GM23338 (cell line): ENCODE results near the gene EFNB3. TPM values are rescaled to one million over a fixed set of nuclear protein-coding genes. Genes with fewer than 3 reads are reported as not detected.

Experiments
- ATAC-seq: fragments of 200-7000 bp; cut with Tn5 transposase; 3 replicates; pipeline ENCODE4 v1.9.1; 2020
- DNase-seq: peaks from one replicate; pipeline ENCODE4 v3.0.0-alpha.2; 2015; ENCODE audit warnings: low spot score
- H2AFZ ChIP-seq: fragments of 200-600 bp; sonication (generic); 2 replicates; pipeline ENCODE4 v1.8.0; 2016; ENCODE audit warnings: antibody characterized with exemption, mild to moderate bottlenecking, moderate library complexity
- H3F3A ChIP-seq: fragments of 200-600 bp; sonication (generic); replicated peaks from 2 replicates; pipeline ENCODE4 v1.8.0; 2017; ENCODE audit warnings: antibody characterized with exemption, mixed run types, low read depth
- H3K27ac ChIP-seq: fragments of 200-600 bp; sonication (generic); 2 replicates; pipeline ENCODE4 v1.6.1; 2016; ENCODE audit warnings: low read depth
- H3K27me3 ChIP-seq: fragments of 200-600 bp; sonication (generic); 2 replicates; pipeline ENCODE4 v1.8.0; 2016; ENCODE audit warnings: mild to moderate bottlenecking, mixed run types, moderate library complexity; ENCODE audit not compliant: insufficient read depth
- H3K36me3 ChIP-seq: fragments of 200-600 bp; sonication (generic); 2 replicates; pipeline ENCODE4 v1.8.0; 2016; ENCODE audit warnings: mild to moderate bottlenecking; ENCODE audit not compliant: insufficient read depth
- H3K4me1 ChIP-seq: fragments of 200-600 bp; sonication (generic); 2 replicates; pipeline ENCODE4 v1.8.0; 2016; ENCODE audit warnings: mild to moderate bottlenecking, moderate library complexity; ENCODE audit not compliant: insufficient read depth
- H3K4me2 ChIP-seq: fragments of 200-600 bp; sonication (generic); 2 replicates; pipeline ENCODE4 v1.7.1; 2017; ENCODE audit warnings: mixed run types
- H3K4me3 ChIP-seq: fragments of 200-600 bp; sonication (generic); 2 replicates; pipeline ENCODE4 v1.6.1; 2016; ENCODE audit warnings: mixed run types
- H3K79me2 ChIP-seq: fragments of 200-600 bp; sonication (generic); replicated peaks from 2 replicates; pipeline ENCODE4 v1.8.0; 2017; ENCODE audit warnings: mild to moderate bottlenecking; ENCODE audit not compliant: insufficient read depth
- H3K9me2 ChIP-seq: fragments of 200-600 bp; sonication (generic); 2 replicates; pipeline ENCODE4 v1.8.0; 2017; ENCODE audit not compliant: insufficient read depth
- H4K20me1 ChIP-seq: fragments of 200-600 bp; sonication (generic); replicated peaks from 2 replicates; pipeline ENCODE4 v1.8.0; 2017; ENCODE audit warnings: mild to moderate bottlenecking; ENCODE audit not compliant: insufficient read depth
- H3K27ac Mint-ChIP-seq: 2 replicates; pipeline ENCODE4 v1.8.0; 2020; ENCODE audit warnings: inconsistent platforms, mild to moderate bottlenecking, moderate library complexity, mixed read lengths
- H3K27me3 Mint-ChIP-seq: 3 replicates; pipeline ENCODE4 v1.8.0; 2022; ENCODE audit warnings: low read depth, mild to moderate bottlenecking, moderate library complexity, mixed read lengths, inconsistent platforms; ENCODE audit not compliant: insufficient read depth, poor library complexity
- H3K36me3 Mint-ChIP-seq: 3 replicates; pipeline ENCODE4 v1.8.0; 2021; ENCODE audit warnings: low read depth, mild to moderate bottlenecking, inconsistent platforms, moderate library complexity, mixed read lengths
- H3K4me1 Mint-ChIP-seq: 3 replicates; pipeline ENCODE4 v1.8.0; 2020; ENCODE audit warnings: mild to moderate bottlenecking, inconsistent platforms, mixed read lengths
- H3K4me3 Mint-ChIP-seq: 3 replicates; pipeline ENCODE4 v1.8.0; 2021; ENCODE audit warnings: moderate library complexity, mild to moderate bottlenecking, inconsistent platforms, mixed read lengths
- H3K9me3 Mint-ChIP-seq: 3 replicates; pipeline ENCODE4 v1.8.0; 2020; ENCODE audit warnings: moderate library complexity, mild to moderate bottlenecking, inconsistent platforms, mixed read lengths
- CREB1 ChIP-seq: fragments of 250-450 bp; sonication (Bioruptor Pico); IDR thresholded peaks from 2 replicates; pipeline ENCODE4 v1.5.0; 2020; ENCODE audit warnings: low read depth, mild to moderate bottlenecking, moderate library complexity
- ETS1 ChIP-seq: IDR thresholded peaks from 2 replicates; pipeline ENCODE4 v1.6.1; 2016; ENCODE audit warnings: antibody characterized with exemption
- EZH2 ChIP-seq: fragments of 200-600 bp; sonication (generic); IDR thresholded peaks from one replicate; pipeline ENCODE4 v1.8.0; 2017; ENCODE audit warnings: antibody characterized with exemption, mild to moderate bottlenecking, low read depth; ENCODE audit not compliant: unreplicated experiment
- EZH2phosphoT487 ChIP-seq: fragments of 200-600 bp; sonication (generic); IDR thresholded peaks from one replicate; pipeline ENCODE4 v1.8.1; 2018; ENCODE audit warnings: antibody characterized with exemption; ENCODE audit not compliant: unreplicated experiment
- JUNB ChIP-seq: IDR thresholded peaks from one replicate; pipeline ENCODE4 v1.6.1; 2016; ENCODE audit warnings: antibody characterized with exemption; ENCODE audit not compliant: unreplicated experiment
- NANOG ChIP-seq: IDR thresholded peaks from 2 replicates; pipeline ENCODE4 v1.6.1; 2016; ENCODE audit warnings: antibody characterized with exemption, borderline replicate concordance
- POLR2AphosphoS5 ChIP-seq: IDR thresholded peaks from 2 replicates; pipeline ENCODE4 v1.6.1; 2016; ENCODE audit warnings: antibody characterized with exemption, low read depth
- REST ChIP-seq: IDR thresholded peaks from one replicate; pipeline ENCODE4 v1.6.1; 2018; ENCODE audit warnings: antibody characterized with exemption; ENCODE audit not compliant: unreplicated experiment
- STAT1 ChIP-seq: IDR thresholded peaks from one replicate; pipeline ENCODE4 v1.6.1; 2016; ENCODE audit warnings: antibody characterized with exemption; ENCODE audit not compliant: unreplicated experiment
- ZNF114 ChIP-seq: fragments of 250-450 bp; sonication (Bioruptor Pico); IDR thresholded peaks from 2 replicates; pipeline ENCODE4 v1.5.0; 2020; ENCODE audit warnings: mild to moderate bottlenecking, moderate library complexity
- ZNF331 ChIP-seq: fragments of 250-450 bp; sonication (Bioruptor Pico); IDR thresholded peaks from 2 replicates; pipeline ENCODE4 v1.5.0; 2020; ENCODE audit warnings: low read depth, mild to moderate bottlenecking, moderate library complexity
- polyA plus RNA-seq: library from polyadenylated mRNA; unstranded; fragments of >200 nt; fragmentation: Nextera tagmentation; extraction: Ambion mirVana; gene quantifications from 2 replicates; pipeline ENCODE4 v1.2.1, GENCODE V29; 2016
- total RNA-seq: library from RNA; depleted of rRNA; stranded (reverse); fragments of >200 nt; shearing (Covaris generic); gene quantifications from 2 replicates; pipeline ENCODE4 v1.2.3, GENCODE V29; 2014
- TF ChIP-seq, protein P1 (sequence below), 2 experiments: fragments of 200-600 bp in 1 of 2; sonication (generic) in 1 of 2; conservative IDR thresholded peaks; 2 replicates each; pipeline versions ENCODE4 v1.5.1 to v1.6.1; 2016 to 2017; ENCODE audit warnings: antibody characterized with exemption in 2 of 2, low read depth in 2 of 2, mild to moderate bottlenecking in 2 of 2, moderate library complexity in 1 of 2
- TF ChIP-seq, protein P2 (sequence below): fragments of 250-450 bp; sonication (Bioruptor Pico); IDR thresholded peaks from 2 replicates; pipeline ENCODE4 v1.5.0; 2020; ENCODE audit warnings: mild to moderate bottlenecking, moderate library complexity

The EFNB3 gene
- total and polyA plus RNA-seq, 2 experiments from 2014 or later, result 4.2 to 11.5 TPM

DNA sequence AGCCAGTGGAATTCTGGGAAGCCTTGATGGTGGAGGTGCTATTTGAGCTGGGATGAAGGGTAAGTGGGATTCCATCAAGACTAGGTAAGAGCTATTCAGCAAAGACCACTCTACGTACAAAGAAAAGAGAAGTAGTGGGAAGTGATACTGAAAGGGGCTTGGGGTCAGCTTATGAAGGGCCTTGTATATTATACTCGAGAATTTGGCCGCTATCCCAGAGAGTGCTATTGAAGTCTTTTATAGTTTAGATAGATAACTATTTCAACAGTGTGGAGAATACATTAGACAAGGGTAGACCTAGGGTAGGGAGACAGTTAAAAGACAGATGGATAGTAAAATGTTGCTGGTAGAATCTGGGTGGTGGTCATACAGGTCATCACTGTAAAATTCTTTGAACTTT lies 22.9 kb downstream of the EFNB3 start:
- no peak overlapping the region for H3K4me3 Mint-ChIP-seq
- H2AFZ ChIP-seq, result no peak overlapping the region
- H3K4me3 ChIP-seq, result no peak overlapping the region
- no peaks in the 10 kb centered on the region for H3K9me2 ChIP-seq
- H3K9me3 Mint-ChIP-seq, result no peaks in the 10 kb centered on the region
- H3F3A ChIP-seq, result no peaks in the 10 kb centered on the region
- no peaks in the 10 kb centered on the region for H3K27me3 ChIP-seq
- H3K36me3 ChIP-seq, result no peaks in the 10 kb centered on the region
- H3K4me1 ChIP-seq, result no peaks in the 10 kb centered on the region
- no peaks in the 10 kb centered on the region for H3K79me2 ChIP-seq
- TF ChIP-seq CREB1 (CRISPR knock-in tag), result no peak
- no peak for TF ChIP-seq ZNF331 (CRISPR knock-in tag)
- TF ChIP-seq NANOG, result no peak
- no peak for TF ChIP-seq ETS1
- no peak for TF ChIP-seq ZNF114
- TF ChIP-seq POLR2AphosphoS5, result no peak
- no peak for TF ChIP-seq JUNB
- TF ChIP-seq, protein P1, sequence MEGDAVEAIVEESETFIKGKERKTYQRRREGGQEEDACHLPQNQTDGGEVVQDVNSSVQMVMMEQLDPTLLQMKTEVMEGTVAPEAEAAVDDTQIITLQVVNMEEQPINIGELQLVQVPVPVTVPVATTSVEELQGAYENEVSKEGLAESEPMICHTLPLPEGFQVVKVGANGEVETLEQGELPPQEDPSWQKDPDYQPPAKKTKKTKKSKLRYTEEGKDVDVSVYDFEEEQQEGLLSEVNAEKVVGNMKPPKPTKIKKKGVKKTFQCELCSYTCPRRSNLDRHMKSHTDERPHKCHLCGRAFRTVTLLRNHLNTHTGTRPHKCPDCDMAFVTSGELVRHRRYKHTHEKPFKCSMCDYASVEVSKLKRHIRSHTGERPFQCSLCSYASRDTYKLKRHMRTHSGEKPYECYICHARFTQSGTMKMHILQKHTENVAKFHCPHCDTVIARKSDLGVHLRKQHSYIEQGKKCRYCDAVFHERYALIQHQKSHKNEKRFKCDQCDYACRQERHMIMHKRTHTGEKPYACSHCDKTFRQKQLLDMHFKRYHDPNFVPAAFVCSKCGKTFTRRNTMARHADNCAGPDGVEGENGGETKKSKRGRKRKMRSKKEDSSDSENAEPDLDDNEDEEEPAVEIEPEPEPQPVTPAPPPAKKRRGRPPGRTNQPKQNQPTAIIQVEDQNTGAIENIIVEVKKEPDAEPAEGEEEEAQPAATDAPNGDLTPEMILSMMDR (conservative IDR thresholded peaks at IDR 0.05; ENCODE audit: low read depth in 2 of 2), result no peak
- TF ChIP-seq REST, result no peak
- no peak for TF ChIP-seq EZH2
- TF ChIP-seq, protein P2, sequence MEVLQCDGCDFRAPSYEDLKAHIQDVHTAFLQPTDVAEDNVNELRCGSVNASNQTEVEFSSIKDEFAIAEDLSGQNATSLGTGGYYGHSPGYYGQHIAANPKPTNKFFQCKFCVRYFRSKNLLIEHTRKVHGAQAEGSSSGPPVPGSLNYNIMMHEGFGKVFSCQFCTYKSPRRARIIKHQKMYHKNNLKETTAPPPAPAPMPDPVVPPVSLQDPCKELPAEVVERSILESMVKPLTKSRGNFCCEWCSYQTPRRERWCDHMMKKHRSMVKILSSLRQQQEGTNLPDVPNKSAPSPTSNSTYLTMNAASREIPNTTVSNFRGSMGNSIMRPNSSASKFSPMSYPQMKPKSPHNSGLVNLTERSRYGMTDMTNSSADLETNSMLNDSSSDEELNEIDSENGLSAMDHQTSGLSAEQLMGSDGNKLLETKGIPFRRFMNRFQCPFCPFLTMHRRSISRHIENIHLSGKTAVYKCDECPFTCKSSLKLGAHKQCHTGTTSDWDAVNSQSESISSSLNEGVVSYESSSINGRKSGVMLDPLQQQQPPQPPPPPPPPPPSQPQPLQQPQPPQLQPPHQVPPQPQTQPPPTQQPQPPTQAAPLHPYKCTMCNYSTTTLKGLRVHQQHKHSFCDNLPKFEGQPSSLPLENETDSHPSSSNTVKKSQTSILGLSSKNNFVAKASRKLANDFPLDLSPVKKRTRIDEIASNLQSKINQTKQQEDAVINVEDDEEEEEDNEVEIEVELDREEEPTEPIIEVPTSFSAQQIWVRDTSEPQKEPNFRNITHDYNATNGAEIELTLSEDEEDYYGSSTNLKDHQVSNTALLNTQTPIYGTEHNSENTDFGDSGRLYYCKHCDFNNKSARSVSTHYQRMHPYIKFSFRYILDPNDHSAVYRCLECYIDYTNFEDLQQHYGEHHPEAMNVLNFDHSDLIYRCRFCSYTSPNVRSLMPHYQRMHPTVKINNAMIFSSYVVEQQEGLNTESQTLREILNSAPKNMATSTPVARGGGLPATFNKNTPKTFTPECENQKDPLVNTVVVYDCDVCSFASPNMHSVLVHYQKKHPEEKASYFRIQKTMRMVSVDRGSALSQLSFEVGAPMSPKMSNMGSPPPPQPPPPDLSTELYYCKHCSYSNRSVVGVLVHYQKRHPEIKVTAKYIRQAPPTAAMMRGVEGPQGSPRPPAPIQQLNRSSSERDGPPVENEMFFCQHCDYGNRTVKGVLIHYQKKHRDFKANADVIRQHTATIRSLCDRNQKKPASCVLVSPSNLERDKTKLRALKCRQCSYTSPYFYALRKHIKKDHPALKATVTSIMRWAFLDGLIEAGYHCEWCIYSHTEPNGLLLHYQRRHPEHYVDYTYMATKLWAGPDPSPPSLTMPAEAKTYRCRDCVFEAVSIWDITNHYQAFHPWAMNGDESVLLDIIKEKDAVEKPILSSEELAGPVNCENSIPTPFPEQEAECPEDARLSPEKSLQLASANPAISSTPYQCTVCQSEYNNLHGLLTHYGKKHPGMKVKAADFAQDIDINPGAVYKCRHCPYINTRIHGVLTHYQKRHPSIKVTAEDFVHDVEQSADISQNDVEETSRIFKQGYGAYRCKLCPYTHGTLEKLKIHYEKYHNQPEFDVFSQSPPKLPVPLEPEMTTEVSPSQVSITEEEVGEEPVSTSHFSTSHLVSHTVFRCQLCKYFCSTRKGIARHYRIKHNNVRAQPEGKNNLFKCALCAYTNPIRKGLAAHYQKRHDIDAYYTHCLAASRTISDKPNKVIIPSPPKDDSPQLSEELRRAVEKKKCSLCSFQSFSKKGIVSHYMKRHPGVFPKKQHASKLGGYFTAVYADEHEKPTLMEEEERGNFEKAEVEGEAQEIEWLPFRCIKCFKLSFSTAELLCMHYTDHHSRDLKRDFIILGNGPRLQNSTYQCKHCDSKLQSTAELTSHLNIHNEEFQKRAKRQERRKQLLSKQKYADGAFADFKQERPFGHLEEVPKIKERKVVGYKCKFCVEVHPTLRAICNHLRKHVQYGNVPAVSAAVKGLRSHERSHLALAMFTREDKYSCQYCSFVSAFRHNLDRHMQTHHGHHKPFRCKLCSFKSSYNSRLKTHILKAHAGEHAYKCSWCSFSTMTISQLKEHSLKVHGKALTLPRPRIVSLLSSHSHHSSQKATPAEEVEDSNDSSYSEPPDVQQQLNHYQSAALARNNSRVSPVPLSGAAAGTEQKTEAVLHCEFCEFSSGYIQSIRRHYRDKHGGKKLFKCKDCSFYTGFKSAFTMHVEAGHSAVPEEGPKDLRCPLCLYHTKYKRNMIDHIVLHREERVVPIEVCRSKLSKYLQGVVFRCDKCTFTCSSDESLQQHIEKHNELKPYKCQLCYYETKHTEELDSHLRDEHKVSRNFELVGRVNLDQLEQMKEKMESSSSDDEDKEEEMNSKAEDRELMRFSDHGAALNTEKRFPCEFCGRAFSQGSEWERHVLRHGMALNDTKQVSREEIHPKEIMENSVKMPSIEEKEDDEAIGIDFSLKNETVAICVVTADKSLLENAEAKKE, result no peak
- TF ChIP-seq STAT1, result no peak
- no peak for TF ChIP-seq EZH2phosphoT487
- H3K36me3 Mint-ChIP-seq, result no peaks in the 10 kb centered on the region
- no peak overlapping the region for H3K27ac ChIP-seq
- no peak for ATAC-seq
- H3K4me1 Mint-ChIP-seq, result no peaks in the 10 kb centered on the region
- peaks cover 2% of the 10 kb centered on the region for H3K27me3 Mint-ChIP-seq
- no peak for DNase-seq
- no peak overlapping the region for H3K4me2 ChIP-seq
- H3K27ac Mint-ChIP-seq, result no peak overlapping the region
- H4K20me1 ChIP-seq, result no peaks in the 10 kb centered on the region
